Measurements from ENCODE around the gene WNK3.
A peak's percentile ranks its signal among the peaks of the same experiment; 100 is the strongest.
"Not testable (repeated sequence)": the region's sequence is repeated elsewhere in the genome, so short reads cannot be mapped to it uniquely, and the experiment has no call there.

Gene WNK3

DNA sequence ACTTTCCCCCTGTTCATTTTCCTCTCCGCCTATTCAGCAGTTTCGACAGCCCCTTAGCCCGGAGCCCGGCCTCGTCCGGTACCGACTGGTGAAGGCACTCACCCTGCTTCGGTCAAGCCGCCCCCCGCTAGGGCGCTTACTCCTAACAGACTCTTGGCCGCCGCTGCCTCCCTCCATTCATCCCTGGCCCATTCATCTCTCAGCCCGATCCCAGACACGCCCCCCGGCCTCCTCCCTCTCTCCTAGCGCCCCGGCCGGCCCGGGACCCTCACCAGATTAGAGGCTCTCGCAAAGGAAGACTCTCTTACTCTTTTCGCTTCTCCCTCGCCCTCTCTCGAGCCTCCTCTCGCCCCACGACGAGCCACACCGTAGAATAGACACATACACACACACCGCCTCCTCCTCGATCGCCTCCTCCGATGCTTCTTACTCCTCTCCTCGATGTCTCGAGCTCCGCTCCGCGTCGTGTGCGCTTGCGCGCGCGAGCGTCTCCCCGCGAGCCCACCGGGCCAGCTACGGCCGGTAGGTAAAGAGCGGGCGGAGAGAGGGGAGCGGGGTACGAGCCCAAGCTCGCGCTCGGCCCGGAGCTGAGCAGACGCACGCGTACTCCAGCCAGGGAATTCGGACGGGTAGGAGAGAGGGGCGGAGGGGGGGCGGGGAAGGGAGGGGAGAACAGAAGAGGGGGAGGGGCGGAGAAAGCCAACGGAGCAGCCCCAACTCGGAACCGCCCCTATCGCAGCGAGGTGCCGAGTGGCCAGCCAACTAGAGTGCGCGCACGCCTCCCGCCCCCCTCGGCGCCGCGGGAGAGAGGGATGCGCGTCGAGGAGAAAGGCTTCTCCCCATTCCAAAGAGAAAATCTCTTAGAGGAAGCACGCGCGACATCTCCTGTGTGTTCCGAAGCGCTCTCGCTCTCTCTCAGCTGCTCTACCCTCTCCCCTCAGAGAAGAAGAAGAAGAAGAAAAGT is at the start of gene WNK3:
TSS of gene WNK3 (minus strand) at position 633 of the 964 bp plus-strand sequence.
- H3K27ac ChIP-seq, result peak within 1 kb of the TSS; percentile 87
- DNase-seq (ENCODE audit: low read depth, low spot score), result peak; percentile 22
- H3K36me3 ChIP-seq (ENCODE audit: insufficient read depth, low read length), result no peaks in the 10 kb centered on the region
- TF ChIP-seq FOXP2 (optimal IDR thresholded peaks at IDR 0.05; ENCODE audit: control extremely low read depth, extremely low read length, insufficient read depth) (no peak), POLR2AphosphoS5 (IDR thresholded peaks at IDR 0.05; ENCODE audit: borderline replicate concordance, low read depth, low read length) (peak; percentile 73; the same call in 1 of the 2 replicates), EZH2 (IDR thresholded peaks at IDR 0.05) (no peak)
- H3K4me3 ChIP-seq, result peak within 1 kb of the TSS; percentile 84
- H3K9me3 ChIP-seq (ENCODE audit: low read depth, low read length), result no peaks in the 10 kb centered on the region
- peak within 1 kb of the TSS; percentile 53 for H3K9ac ChIP-seq (ENCODE audit: insufficient read length)

DNA sequence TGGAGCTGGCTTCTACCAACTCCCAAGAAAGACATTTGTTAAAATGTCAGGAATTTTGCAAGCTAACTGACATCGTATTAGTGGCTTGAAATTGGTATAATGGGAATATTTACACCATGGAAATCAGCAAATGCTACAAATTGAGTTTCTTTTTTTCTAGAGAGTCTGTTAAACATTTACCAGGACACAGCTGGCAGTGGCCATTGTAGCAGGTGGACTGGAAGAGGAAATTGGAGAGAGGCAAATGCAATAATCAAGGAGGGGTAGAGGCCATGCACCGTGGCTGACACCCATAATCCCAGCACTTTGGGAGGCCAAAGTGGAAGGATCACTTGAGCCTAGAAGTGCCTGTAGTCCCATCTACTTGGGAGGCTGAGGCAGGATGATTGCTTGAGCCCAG is 49.4 kb upstream of the WNK3 start:
- Histone ChIP-seq H3K9ac (ENCODE audit: insufficient read length) (no peak overlapping the region), H3K4me3 (no peak overlapping the region), H3K9me3 (ENCODE audit: low read depth, low read length) (no peaks in the 10 kb centered on the region), H3K36me3 (ENCODE audit: insufficient read depth, low read length) (no peaks in the 10 kb centered on the region), H3K27ac (no peak overlapping the region)
- no peak for TF ChIP-seq EZH2 (IDR thresholded peaks at IDR 0.05)
- no peak for TF ChIP-seq FOXP2 (optimal IDR thresholded peaks at IDR 0.05; ENCODE audit: control extremely low read depth, extremely low read length, insufficient read depth)
- TF ChIP-seq POLR2AphosphoS5 (IDR thresholded peaks at IDR 0.05; ENCODE audit: borderline replicate concordance, low read depth, low read length), result no peak
- no peak for DNase-seq (ENCODE audit: low read depth, low spot score)

DNA sequence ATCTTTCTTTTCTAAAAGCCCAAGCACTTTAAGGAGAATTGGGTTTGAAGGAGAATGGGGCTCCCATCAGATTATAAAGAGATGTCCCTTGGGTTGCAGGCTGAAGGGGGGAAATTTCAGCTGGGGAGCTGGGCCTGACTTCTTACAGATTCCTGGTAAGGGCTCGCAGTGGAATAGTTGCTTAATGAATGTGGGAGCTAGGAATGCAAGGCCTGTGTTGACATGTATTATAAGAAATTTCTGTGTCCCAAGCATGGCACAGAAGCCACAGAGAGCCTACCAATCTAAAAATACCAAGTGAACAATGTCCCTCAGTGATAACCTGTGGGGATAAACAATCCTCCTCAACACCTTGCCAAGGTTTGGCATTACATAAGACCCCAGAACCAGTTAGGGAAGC is 39.3 kb upstream of the WNK3 start:
- Histone ChIP-seq H3K27ac (no peak overlapping the region), H3K36me3 (ENCODE audit: insufficient read depth, low read length) (no peaks in the 10 kb centered on the region), H3K4me3 (no peak overlapping the region), H3K9me3 (ENCODE audit: low read depth, low read length) (no peaks in the 10 kb centered on the region), H3K9ac (ENCODE audit: insufficient read length) (no peak overlapping the region)
- DNase-seq (ENCODE audit: low read depth, low spot score), result no peak
- TF ChIP-seq FOXP2 (optimal IDR thresholded peaks at IDR 0.05; ENCODE audit: control extremely low read depth, extremely low read length, insufficient read depth) (no peak), EZH2 (IDR thresholded peaks at IDR 0.05) (no peak), POLR2AphosphoS5 (IDR thresholded peaks at IDR 0.05; ENCODE audit: borderline replicate concordance, low read depth, low read length) (no peak)

DNA sequence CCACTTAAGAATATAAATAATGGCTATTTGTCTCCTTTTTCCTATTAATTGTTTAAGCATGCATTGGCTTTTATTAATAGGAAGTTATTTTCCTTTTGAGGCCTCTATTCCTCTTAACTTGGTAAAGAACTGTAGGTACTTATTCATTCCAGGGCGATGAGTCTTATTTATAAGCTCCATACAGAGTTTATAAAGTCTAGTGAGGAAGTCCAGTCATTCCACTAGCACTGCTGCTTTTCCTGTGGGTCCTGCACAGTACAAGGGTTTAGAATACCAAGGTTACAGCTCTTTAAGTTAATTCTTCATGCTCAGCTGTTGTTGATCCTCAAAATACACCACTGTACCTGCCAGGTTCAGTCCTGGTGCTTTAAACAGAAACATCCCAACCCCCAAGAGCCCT is 28.5 kb upstream of the WNK3 start:
- H3K9me3 ChIP-seq (ENCODE audit: low read depth, low read length), result no peaks in the 10 kb centered on the region
- H3K9ac ChIP-seq (ENCODE audit: insufficient read length), result no peak overlapping the region
- TF ChIP-seq EZH2 (IDR thresholded peaks at IDR 0.05) (no peak), FOXP2 (optimal IDR thresholded peaks at IDR 0.05; ENCODE audit: control extremely low read depth, extremely low read length, insufficient read depth) (no peak), POLR2AphosphoS5 (IDR thresholded peaks at IDR 0.05; ENCODE audit: borderline replicate concordance, low read depth, low read length) (no peak)
- H3K36me3 ChIP-seq (ENCODE audit: insufficient read depth, low read length), result no peaks in the 10 kb centered on the region
- no peak overlapping the region for H3K27ac ChIP-seq
- no peak overlapping the region for H3K4me3 ChIP-seq
- DNase-seq (ENCODE audit: low read depth, low spot score), result no peak

DNA sequence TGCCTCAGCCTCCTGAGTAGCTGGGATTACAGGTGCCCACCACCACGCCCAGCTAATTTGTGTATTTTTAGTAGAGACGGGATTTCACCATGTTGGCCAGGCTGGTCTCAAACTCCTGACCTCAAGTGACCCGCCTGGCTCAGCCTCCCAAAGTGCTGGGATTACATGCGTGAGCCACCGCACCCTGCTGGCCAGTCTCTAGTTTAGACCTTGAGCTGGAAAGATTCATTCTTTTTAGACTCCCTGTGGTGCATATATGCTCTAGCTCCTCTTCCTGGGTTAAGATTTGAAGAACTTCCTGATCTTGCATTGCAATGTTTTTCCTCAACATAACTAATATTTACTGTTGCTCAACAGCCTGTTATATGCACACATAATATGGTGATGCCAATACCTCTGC is 26.8 kb upstream of the WNK3 start:
- H3K9me3 ChIP-seq (ENCODE audit: low read depth, low read length); H3K9ac ChIP-seq (ENCODE audit: insufficient read length); H3K36me3 ChIP-seq (ENCODE audit: insufficient read depth, low read length); DNase-seq (ENCODE audit: low read depth, low spot score); H3K4me3 ChIP-seq; H3K27ac ChIP-seq: not testable (repeated sequence)

DNA sequence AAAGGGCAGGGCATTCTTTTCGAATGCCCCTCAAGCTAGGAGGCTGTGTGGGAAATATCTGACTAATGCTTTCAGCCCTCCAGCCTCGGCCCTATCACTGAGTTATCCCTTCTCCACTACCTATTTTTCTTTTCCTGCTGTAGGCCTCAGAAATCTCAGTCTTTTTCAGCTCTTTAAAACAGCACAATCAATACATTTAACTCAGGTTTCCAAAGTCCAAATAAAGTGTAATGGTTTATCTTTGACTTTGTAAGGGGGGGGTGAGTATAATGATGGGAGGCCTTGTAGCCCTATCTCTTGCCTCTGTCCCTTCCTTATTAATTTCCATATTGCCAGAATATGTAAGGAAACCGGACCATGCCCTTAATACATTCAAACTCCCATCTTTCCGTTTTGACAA is 1.6 kb upstream of the WNK3 start:
- no peaks in the 10 kb centered on the region for H3K36me3 ChIP-seq (ENCODE audit: insufficient read depth, low read length)
- H3K27ac ChIP-seq, result no peak overlapping the region
- no peak for TF ChIP-seq POLR2AphosphoS5 (IDR thresholded peaks at IDR 0.05; ENCODE audit: borderline replicate concordance, low read depth, low read length)
- TF ChIP-seq FOXP2 (optimal IDR thresholded peaks at IDR 0.05; ENCODE audit: control extremely low read depth, extremely low read length, insufficient read depth), result no peak
- no peak for TF ChIP-seq EZH2 (IDR thresholded peaks at IDR 0.05)
- no peak for DNase-seq (ENCODE audit: low read depth, low spot score)
- no peak overlapping the region for H3K9ac ChIP-seq (ENCODE audit: insufficient read length)
- H3K9me3 ChIP-seq (ENCODE audit: low read depth, low read length), result no peaks in the 10 kb centered on the region
- no peak overlapping the region for H3K4me3 ChIP-seq

DNA sequence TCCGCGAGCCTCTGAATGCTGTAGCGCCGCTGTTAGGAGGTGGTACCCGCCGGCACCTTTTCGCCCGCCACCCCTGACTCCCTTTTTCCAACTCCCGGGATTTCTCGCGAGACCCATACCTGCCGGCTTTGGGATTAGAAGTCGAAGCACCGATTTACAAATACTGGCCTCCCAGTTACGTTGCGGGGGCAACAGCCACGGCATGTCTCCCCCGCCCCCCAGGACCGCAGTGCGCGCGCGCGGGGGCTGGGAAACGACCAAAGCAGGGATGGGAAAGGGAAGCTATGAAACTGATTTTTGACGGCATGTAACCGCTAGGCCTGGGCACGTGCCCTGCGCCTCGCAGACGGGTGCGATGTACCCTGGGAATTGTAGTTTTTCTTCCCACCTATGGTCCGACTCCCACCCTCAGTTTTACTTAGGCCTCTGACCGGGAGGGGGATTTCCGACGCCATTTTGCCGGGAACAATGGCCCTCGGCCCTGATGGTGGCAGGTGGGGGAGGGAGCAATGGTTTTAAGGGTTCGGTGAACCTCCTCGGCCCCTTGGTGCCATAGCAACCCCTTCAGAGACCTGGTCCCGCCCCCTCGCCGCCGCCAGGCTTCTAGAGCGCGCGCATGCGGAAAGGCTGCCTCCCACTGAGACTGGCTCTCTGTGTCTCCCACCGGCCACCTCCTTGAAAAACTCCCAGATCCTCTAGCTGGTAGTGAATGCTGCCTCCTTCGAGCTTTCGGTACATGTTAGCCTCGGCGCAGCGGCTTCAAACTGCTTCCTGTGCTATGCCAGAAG is 772 bp upstream of the WNK3 start:
- Histone ChIP-seq H3K36me3 (ENCODE audit: insufficient read depth, low read length) (no peaks in the 10 kb centered on the region), H3K9me3 (ENCODE audit: low read depth, low read length) (no peaks in the 10 kb centered on the region), H3K4me3 (peak overlapping the region; percentile 84), H3K27ac (peak overlapping the region; percentile 87), H3K9ac (ENCODE audit: insufficient read length) (peak overlapping the region; percentile 49)
- no peak for DNase-seq (ENCODE audit: low read depth, low spot score)
- TF ChIP-seq EZH2 (IDR thresholded peaks at IDR 0.05), result no peak
- TF ChIP-seq FOXP2 (optimal IDR thresholded peaks at IDR 0.05; ENCODE audit: control extremely low read depth, extremely low read length, insufficient read depth), result no peak
- no peak for TF ChIP-seq POLR2AphosphoS5 (IDR thresholded peaks at IDR 0.05; ENCODE audit: borderline replicate concordance, low read depth, low read length)

DNA sequence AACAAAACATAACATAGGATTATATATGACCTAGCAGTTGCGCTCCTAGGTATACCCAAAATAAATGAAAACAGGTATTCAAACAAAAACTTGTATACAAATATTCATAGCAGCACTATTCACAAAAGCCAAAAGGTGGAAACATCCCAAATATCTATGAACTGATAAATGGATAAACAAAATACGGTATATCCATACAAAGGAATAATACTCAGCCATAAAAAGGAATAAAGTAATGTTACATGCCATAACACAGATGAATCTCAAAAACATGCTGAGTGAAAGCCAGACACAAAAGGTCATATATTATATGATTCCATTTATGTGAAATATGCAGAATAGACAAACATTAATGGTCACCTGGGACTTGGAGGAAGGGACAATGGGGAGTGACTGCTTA is 5.2 kb downstream of the WNK3 start:
- Histone ChIP-seq H3K9me3 (ENCODE audit: low read depth, low read length) (no peaks in the 10 kb centered on the region), H3K4me3 (no peak overlapping the region), H3K27ac (no peak overlapping the region), H3K36me3 (ENCODE audit: insufficient read depth, low read length) (no peaks in the 10 kb centered on the region), H3K9ac (ENCODE audit: insufficient read length) (no peak overlapping the region)
- no peak for DNase-seq (ENCODE audit: low read depth, low spot score)
- TF ChIP-seq FOXP2 (optimal IDR thresholded peaks at IDR 0.05; ENCODE audit: control extremely low read depth, extremely low read length, insufficient read depth), result no peak
- no peak for TF ChIP-seq EZH2 (IDR thresholded peaks at IDR 0.05)
- no peak for TF ChIP-seq POLR2AphosphoS5 (IDR thresholded peaks at IDR 0.05; ENCODE audit: borderline replicate concordance, low read depth, low read length)

DNA sequence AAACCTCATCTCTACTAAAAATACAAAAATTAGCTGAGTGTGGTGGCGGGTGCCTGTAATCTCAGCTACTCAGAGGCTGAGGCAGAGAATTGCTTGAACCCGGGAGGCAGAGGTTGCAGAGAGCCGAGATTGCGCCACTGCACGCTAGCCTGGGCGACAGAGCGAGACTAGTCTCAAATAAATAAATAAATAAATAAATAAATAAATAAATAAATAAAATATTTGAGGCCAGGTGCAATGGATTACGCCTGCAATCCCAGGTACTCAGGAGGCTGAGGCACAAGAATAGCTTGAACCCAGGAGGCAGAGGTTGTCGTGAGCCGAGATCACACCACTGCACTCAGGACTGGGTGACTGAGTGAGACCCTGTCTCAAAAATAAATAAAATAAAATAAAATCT is 20.5 kb downstream of the WNK3 start:
- H3K4me3 ChIP-seq; DNase-seq (ENCODE audit: low read depth, low spot score); H3K9me3 ChIP-seq (ENCODE audit: low read depth, low read length); H3K27ac ChIP-seq; H3K9ac ChIP-seq (ENCODE audit: insufficient read length); H3K36me3 ChIP-seq (ENCODE audit: insufficient read depth, low read length): not testable (repeated sequence)
